NCI-H748 treated with DMSO at 0.1 percent for 48 hours (cell line): ENCODE measurements around the gene METTL23.
A peak's percentile ranks its signal among the peaks of the same experiment; 100 is the strongest.
"Not testable (repeated sequence)": the region's sequence is repeated elsewhere in the genome, so short reads cannot be mapped to it uniquely, and the experiment has no call there.

Experiments
- DNase-seq: peaks from one replicate; lab custom pipeline; 2025; lab: John Stamatoyannopoulos, UW

Gene METTL23

DNA sequence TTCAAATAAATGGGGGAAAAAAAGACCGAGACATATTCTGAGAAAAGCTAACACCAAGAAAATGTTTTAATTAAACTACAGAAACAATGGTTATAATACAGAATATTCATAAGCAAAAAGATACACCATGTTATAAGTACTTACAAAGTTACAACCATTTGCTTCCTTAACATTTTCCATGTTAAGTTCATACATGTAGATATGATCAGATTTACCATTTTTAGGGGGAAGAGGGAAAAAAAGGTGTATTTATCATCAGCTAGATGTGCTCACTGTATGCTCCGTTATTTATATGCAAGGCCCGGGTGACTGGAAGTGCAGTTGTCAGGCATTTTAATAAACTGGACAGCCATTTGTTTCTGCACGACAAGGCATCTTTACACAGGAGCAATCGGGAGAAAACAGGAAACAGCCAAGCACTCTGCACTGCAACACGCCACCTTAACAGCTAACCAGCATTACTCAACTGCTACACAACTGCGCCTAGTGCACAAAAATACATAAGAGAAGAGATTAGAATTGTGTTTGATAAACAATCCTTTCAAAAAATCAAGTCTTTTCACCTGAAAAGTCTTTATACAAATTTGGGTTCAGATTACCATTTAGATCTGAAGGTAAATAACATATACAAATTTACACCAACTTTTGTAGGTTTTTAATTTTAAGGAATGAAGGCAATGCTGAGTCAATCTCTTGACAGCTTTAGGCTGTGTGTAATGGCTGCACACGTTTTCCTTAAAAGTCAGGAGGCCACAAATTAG is 7.6 kb downstream of the METTL23 start:
- DNase-seq, result no peak

DNA sequence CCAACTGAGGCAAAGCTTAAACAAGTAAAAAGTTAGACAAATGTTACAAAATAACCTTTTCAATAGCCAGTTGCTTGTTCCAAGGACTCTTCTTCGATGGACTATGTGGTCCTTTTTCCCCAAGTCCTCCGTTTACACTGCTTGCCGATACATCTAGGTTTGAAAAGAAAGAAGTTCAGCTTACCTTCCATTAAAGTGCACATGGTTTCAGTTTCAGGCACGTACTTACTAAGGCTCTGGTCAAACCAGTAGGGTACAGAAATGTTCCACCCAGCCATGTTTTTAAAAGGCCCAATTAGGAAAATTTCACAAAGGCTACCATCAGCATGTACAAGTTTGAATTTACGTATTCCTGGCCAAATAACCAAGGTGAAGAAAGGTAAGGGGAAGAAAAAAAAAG is 8.4 kb downstream of the METTL23 start:
- no peak for DNase-seq

DNA sequence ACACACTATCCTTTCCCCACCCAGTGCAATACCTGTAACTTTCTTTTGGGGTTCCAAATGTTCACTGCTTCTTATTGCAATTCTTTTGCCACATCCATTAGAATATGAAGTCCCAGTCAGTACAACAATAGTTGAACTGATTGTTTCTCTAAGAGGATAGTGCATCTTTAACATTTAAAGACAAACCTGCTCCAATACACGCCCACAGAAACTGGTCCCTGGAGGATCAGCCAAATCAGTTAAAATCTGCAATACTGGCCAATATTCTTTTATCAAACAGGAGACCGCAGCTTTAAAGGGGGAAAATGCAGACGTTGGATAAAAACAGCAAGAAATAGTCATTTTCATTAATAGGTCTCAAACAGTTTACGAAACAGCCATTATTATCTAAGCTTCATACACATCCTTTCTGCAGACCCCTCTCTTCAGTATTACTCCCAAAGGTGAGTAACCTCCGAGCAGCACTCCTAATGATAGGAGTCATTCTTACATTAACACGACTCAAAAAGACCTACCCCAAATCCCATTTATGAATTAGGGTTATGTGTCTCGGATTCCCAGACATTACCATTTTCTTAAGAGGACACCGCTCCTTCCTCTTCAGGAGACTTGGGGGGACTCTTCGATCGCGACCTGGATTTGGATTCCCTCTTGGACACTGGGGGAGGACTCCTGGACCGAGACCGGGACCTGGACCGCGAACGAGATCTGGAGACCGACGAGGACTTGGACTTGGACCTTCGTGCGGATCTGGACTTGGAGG is 9.1 kb downstream of the METTL23 start:
- no peak for DNase-seq

DNA sequence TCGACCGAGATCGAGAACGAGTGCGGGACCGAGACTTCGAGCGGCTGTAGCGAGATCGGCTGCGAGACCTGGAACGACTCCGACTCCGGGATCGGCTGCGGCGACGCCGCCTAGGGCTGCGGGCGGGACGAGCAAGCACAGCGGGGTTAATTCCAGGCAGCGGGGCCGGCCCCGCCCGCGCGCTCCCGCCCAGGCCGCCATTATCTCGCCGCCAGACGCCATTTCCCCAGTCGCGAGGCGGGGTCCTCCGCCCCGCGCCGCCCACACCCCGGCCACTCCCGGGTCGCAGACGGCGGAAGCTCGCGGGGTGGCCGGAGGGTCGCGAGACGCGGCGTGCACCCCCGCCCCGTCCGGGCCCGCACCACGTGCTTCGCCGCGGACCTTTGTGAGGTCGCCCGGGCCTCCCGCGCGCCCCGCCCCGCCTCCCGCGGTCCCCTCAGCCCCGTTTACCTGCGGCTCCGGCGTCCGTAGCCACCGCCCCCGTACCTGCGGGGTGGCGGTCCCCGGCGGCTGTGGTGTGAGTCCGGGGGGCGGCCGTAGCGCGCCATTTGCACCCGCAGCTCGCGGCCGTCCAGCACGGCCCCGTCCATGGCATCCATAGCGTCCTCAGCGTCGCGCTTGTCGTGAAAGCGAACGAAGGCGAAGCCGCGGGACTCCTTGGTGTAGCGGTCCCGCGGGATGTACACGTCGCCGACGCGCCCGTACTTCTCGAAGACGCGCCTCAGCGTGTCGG is 9.9 kb downstream of the METTL23 start:
- peak; percentile 6 for DNase-seq

DNA sequence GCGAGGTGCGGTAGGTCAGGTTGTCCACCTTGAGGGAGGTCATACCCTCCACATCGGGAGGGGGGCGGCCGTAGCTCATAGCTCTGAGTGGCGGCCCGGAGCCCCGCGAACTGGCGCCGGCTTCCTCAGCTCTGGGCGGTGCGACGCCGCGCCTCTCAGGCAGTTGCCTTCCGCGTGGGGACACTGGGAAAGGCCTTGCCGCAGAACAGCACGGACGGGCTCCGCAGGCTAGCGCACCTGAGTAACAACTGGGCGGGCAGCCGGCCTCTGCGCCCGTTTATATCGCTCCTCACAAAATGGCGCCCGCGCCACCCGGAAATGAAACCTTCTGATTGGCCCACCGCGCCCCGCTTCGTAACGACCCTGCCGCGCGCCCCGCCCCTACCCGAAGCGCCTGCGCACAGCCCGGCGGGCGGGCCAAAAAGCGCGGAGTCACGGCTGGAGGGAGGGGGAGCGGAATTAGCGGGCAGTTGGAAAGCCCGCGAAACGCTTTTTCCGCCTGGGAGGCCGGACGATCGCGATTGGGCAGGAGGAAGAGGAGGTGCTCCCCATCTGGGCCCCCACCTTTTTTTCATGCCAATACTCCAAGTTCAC is 10.5 kb downstream of the METTL23 start, which contains the start of gene SRSF2:
Gene SRSF2, minus strand, starts transcription at position 250 of the 594 bp plus-strand sequence. Its CDS starts 171 bp downstream, at position 79.
- peak; percentile 90 for DNase-seq

DNA sequence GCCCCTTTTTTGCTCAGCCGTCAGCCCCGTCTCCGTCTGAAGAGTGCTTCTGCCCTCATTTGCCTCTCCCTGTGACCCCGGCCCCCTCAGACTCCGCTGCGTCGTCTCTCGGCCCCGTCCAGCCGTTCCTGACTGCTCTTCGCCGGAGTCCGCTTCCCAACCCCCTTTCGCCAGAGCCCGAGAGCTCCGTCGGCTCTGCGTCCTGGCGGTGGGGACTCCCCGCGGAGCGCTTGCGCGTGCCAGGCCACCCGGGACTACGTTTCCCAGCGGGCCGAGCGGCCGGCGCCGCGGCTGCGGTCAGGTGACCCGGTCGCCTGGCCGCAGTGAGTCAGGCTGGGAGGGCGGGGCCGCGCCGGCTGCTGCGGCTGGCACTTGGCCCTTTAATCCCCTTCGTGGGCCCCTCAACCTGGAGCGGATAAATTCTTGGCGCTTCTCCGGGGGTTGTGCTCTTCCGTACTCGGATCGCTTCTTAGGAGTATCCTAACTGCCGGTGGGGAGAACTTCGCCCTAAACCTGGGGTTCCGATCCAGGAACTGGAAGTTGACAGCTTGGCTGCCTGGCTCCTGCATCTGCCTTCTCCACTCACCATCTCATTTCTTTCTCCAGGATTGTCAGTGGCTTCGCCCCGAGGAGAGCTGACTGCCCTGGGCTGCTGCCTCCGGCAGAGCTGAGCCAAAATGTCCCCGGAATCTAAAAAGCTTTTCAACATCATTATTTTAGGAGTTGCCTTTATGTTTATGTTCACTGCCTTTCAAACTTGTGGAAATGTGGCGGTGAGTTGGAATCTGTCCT is 11.2 kb downstream of the METTL23 start, which contains the start of gene MFSD11:
Gene MFSD11, plus strand, starts transcription at position 444 of the 792 bp plus-strand sequence. Its CDS starts 234 bp downstream, at position 678.
- peak; percentile 69 for DNase-seq

DNA sequence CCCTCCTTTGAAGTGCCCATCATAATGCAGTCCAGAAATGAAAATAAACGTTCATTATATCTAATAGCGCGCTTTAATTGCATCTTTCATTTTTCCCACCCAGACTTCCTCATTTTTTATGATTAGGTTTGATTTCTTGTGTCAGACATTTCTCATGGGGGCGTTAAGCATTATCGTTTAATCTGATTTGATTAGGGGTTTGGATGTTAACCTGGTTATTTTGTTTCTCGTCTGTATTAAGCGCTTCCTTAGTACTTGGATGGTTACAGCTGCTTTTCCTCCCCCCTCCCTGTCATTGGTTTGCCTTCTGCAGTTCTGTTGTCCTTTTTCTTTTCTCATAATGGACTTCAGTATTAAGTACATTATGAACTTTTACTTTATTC is 11.8 kb downstream of the METTL23 start:
- DNase-seq, result no peak

DNA sequence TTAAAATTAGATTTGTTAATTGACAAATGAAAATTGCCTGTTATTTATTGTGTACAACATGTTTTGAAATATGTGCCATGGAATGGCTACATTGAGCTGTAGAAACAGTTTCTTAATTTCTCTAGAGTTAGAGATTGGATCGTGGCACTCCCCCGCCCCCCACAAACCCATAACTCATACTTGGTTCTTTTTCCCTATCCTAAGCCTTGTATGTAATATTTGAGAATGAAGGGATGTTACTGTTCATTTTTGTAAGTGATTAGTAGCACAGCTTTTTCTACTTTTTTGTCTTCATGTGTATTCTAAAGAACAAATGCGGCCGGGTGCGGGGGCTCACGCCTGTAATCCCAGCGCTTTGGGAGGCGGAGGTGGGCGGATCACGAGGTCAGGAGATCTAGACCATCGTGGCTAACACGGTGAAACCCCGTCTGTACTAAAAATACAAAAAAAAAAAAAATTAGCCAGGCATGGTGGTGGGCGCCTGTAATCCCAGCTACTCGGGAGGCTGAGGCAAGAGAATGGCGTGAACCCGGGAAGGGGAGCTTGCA is 13.0 kb downstream of the METTL23 start:
- not testable (repeated sequence) for DNase-seq

DNA sequence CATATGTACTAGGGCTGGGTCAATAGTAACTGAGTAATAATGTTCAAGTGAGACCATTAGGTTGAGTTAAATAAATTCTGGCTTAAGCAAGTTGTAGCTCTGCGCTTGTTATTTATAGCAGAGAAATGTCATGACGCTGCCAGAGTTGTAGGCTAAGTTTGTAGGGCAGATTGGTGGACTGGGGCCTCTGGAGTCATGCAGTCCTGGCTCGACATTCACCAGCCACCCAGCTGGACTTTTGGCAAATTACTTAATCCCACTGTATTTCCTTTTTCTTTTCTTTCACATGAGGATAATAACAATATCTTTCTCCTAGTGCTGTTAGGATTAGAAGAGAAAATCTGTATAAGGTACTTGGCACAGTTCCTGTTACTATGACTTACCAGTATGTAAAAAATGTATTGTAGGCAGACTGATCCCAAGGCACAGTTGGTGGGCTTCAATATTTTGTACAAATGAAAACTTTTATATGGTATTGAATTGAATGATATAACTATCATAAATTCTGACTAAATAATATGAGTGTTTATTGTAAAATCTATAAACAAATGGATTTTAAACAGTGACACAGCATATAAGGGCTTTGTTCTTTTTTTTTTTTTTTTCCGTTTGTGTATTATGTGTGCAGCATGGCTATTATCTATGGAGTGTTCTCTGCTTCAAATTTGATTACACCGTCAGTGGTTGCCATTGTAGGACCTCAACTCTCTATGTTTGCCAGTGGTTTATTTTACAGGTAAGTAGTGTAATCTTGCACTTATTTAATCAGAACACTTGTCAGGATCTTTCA is 13.9 kb downstream of the METTL23 start:
- DNase-seq, result no peak

DNA sequence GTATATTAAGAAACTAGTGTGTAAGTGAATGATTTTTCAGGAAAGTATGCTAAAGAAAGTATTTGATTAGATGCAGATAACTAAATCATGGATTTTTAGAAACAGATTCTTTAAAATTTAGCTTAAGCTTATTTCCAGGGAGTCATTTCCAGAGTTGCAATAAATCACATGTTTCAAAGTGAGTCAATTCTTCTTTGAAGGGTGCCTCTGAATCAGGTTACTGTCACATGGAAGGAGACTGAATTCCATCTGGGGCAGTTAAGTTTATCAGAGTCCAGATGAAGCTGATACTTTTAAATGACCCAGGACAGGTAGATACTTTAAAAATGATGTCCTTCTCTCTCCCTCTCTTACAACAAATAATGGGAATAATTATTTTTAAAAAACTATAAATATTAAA is 16.3 kb downstream of the METTL23 start:
- no peak for DNase-seq

DNA sequence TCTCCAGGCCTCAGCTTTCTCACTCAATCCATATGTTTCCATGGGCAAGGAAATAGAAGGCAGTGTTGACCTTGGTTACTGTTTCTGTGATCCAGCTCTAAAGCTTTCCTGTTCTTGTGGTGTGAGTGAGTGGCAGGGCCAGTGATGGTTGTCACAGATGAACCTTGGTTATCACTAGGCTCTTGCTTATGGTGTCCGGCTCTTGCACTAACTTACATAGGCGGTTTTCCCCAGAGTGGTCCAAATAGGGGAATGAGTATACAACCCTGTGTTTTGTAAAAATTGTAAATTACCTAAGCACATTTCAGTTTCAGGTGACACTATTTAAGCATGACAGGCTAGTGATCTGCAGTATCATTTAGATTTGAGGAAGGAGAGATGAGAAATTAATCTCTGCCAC is 18.1 kb downstream of the METTL23 start:
- no peak for DNase-seq

DNA sequence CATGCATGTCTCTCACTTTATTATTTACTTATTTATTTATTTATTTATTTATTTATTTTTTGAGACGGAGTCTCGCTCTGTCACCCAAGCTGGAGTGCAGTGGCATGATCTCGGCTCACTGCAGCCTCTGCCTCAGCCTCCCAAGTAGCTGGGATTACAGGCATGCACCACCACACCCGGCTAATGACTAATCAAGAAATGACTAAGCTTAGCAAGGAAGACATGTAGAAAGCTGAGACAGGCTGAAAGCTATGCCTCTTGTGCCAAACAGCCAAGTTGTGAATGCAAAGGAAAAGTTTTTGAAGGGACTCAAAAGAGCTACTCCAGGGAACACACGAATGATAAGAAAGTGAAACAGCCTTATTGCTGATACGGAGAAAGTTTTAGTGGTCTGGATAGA is 19.1 kb downstream of the METTL23 start:
- not testable (repeated sequence) for DNase-seq

DNA sequence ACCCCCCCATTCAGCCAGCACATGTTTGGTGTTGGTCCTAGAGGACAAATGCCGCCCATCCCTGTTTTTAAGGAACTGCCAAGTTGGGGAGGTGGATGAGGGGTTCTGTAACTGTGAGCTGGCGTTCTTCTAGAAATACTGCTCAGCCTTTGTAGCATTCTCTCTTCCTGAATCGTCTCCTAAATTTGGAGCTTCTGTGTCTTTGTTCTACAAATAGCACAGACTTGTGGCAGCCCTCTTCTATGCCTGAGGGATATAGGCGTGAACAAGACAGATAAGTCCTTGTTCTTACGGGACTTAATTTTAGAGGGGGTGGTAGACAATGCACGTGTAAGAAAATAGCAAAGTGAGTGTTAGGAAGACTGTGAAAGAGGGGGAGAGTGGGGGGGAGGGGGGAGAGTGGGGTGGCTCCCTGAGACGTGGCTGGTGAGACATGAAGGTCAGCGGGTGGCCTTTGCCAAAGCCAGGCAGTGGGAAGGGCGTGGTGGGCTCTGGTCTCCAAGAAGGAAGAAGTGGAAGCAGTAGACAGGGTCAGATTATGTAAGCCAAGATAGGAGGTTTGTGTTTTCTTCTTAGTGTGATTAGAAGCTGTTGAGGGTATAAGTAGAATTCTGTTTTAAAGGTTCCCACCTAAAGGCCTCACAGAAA is 21.2 kb downstream of the METTL23 start:
- no peak for DNase-seq

DNA sequence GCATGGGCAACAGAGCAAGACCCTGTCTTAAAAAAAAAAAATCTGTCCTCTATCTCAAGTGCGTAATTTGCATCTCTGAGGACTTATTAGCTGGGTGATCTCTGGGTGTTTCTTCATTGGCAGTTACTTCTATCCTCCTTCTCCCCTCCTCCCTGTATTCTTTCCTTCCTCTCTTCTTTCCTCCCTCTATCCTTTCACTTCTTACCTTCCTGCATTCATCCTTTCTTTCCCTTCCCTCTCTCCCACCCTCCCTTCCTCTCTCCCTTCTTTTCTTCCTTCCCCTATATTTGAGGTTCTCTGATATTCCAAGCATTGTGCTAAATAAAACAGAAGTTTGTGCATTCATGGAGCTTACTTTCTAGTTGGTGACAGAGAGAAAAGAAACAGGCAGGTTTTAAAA is 22.0 kb downstream of the METTL23 start:
- no peak for DNase-seq

DNA sequence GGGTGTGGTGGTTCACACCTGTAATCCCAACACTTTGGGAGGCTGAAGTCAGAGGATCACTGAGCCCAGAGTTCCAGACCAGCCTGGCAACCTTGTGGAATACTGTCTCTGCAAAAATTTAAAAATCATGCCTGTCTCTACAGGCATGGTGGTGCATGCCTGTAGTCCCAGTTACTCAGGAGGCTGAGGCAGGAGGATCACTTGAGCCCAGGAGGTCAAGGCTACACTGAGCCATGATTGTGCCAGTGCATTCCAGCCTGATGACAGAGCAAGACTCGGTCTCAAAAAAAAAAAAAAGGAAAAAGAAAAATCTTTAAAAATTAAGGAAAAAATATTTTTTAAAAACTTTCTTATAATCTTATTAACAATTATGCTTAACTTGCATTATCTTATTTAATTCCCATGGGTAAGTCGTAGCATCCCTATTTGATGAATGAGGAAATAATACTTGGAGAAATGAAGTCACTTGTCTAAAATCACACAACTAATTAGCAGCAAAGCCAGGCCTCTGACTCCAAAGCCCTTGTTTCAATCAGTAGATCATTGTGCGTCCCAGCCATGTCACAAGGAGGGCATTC is 24.9 kb downstream of the METTL23 start:
- DNase-seq, result no peak

DNA sequence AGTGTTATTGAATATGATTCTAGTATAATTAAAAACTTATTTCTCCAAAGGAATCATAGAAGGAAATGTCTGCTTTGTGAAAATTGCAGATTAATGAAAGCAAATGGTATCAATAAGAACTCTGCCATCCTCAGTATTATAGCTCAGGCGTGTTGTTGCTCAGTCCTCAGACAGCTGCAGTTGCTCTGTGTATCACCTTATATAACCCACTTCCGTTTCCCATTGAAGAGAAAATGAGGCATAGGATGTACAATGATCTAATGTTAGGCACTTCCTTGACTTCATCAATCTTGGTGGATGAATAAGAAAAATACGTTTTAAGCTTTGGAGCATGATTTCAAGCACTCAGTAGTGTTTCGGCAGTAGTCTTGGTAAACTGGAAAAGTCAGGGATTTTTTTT is 25.4 kb downstream of the METTL23 start:
- DNase-seq, result no peak

DNA sequence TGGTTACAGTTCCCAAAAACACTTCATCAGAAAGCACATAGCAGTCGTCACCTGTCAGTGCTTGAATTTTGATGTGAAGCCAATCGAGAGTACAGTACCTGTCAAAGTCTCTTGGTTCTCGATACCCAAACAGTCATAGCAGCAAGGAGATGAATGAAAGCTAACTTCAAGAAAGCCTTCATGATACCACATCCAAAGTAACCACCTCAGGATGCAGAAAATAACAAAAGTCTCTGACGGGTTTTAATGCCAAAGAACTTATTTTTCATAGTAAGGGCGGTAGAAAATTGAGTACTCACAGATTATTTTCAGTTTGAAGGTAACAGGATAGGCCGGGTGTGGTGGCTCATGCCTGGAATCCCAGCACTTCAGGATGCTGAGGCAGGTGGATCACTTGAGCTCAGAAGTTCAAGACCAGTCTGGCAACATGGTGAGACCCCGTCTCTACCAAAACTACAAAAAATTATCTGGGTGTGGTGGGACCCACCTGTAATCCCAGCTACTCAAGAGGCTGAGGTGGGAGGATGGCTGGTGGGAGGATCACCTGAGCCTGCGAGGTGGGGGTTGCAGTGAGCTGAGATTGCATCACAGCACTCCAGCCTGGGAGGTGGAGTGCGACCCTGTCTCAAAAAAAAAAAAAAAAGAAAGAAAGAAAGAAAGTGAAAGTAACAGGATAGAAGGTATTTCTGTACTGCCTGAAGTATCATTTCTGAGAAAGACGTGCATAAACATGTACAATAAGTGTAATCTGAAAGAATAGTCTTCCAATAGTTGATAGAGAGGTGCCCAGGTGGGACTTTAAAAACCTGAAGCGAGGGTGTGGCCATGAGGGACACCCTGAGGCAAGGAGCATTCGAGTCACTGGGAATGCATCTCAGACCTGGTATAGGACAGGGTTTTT is 26.7 kb downstream of the METTL23 start:
- DNase-seq, result no peak

DNA sequence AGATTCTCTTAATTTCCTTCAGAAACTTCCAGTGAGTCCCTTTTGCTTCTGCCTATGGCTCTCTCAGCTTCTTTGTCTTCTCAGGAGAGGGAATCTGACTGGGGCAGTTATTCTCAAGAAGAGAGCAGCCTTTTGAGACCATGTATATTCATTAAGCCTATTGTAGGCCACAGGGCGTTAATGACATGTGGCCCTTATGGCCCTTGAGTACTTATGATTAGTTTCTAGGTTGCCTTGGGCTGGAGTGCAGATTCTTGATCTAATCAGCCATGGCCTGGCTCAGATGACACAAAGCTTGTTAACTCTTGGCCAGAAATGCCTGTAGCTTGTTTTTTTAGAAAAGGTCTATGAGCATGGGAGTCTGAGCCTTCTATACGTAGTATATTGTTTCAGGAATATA is 28.6 kb downstream of the METTL23 start:
- no peak for DNase-seq
